Astrocyte of the spinal cord (primary cell): Measurements from ENCODE around the gene COL6A2.

ENCODE experiments used
- DNase-seq: peaks from one replicate; pipeline ENCODE4 v3.0.0; 2011; ENCODE audit warnings: low read depth, low spot score
- H3K4me3 ChIP-seq: 2 replicates; pipeline ENCODE4 v1.5.1; 2011; ENCODE audit warnings: low read depth, mild to moderate bottlenecking, low read length, moderate library complexity
- in situ Hi-C: cut with HindIII; loops from 2 replicates; pipeline ENCODE4 v1.10.0; 2017; ENCODE audit warnings: low sequenced_read_pairs
- TF ChIP-seq, protein P1 (sequence below): IDR thresholded peaks from 2 replicates; pipeline ENCODE4 v1.5.1; 2012; ENCODE audit warnings: low read depth, mild to moderate bottlenecking, low read length, inconsistent platforms

COL6A2 gene

DNA sequence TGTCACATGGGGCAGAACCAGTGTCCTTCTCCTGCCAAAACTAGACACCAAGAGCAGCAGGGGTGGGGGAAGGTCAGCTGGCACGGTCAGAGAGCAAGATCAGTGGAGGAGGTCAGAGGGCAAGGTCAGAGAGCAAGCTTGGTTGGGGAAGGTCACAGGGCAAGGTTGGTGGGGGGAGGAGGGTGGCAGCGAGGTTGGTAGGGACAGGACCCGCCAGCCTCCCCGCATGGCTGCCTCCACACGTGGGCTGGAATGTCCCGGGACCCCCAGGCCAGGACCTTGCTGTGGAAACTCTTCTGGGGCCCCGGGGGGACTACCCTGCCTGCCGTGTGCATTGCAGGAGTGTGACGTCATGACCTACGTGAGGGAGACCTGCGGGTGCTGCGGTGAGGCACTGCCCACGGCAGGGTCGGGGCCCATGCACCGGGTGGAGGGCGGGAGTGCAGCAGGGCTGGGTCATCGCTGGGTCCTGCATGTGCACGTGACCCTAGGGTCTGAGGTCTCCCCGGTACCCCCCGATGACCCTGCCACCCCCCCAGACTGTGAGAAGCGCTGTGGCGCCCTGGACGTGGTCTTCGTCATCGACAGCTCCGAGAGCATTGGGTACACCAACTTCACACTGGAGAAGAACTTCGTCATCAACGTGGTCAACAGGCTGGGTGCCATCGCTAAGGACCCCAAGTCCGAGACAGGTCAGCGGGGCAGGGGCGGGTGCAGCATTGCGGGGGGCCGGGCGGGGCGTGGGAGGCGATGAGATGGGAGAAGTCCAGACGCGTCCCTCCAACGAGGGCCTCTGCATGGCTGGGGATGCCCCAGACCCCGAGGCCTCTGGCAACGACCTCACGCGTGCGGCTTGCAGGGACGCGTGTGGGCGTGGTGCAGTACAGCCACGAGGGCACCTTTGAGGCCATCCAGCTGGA is 27.3 kb downstream of the COL6A2 start:
- H3K4me3 ChIP-seq: no peak overlapping the region
- TF ChIP-seq, protein P1, sequence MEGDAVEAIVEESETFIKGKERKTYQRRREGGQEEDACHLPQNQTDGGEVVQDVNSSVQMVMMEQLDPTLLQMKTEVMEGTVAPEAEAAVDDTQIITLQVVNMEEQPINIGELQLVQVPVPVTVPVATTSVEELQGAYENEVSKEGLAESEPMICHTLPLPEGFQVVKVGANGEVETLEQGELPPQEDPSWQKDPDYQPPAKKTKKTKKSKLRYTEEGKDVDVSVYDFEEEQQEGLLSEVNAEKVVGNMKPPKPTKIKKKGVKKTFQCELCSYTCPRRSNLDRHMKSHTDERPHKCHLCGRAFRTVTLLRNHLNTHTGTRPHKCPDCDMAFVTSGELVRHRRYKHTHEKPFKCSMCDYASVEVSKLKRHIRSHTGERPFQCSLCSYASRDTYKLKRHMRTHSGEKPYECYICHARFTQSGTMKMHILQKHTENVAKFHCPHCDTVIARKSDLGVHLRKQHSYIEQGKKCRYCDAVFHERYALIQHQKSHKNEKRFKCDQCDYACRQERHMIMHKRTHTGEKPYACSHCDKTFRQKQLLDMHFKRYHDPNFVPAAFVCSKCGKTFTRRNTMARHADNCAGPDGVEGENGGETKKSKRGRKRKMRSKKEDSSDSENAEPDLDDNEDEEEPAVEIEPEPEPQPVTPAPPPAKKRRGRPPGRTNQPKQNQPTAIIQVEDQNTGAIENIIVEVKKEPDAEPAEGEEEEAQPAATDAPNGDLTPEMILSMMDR: no peak
- DNase-seq: no peak
- in situ Hi-C loops: no loop called here

DNA sequence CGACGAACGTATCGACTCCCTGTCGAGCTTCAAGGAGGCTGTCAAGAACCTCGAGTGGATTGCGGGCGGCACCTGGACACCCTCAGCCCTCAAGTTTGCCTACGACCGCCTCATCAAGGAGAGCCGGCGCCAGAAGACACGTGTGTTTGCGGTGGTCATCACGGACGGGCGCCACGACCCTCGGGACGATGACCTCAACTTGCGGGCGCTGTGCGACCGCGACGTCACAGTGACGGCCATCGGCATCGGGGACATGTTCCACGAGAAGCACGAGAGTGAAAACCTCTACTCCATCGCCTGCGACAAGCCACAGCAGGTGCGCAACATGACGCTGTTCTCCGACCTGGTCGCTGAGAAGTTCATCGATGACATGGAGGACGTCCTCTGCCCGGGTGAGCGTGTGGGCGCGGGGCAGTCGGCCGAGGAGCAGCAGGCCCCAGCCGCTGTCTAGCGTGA is 28.0 kb downstream of the COL6A2 start:
- in situ Hi-C loops: no loop called here
- TF ChIP-seq, protein P1: no peak
- DNase-seq: no peak
- H3K4me3 ChIP-seq: no peak overlapping the region

DNA sequence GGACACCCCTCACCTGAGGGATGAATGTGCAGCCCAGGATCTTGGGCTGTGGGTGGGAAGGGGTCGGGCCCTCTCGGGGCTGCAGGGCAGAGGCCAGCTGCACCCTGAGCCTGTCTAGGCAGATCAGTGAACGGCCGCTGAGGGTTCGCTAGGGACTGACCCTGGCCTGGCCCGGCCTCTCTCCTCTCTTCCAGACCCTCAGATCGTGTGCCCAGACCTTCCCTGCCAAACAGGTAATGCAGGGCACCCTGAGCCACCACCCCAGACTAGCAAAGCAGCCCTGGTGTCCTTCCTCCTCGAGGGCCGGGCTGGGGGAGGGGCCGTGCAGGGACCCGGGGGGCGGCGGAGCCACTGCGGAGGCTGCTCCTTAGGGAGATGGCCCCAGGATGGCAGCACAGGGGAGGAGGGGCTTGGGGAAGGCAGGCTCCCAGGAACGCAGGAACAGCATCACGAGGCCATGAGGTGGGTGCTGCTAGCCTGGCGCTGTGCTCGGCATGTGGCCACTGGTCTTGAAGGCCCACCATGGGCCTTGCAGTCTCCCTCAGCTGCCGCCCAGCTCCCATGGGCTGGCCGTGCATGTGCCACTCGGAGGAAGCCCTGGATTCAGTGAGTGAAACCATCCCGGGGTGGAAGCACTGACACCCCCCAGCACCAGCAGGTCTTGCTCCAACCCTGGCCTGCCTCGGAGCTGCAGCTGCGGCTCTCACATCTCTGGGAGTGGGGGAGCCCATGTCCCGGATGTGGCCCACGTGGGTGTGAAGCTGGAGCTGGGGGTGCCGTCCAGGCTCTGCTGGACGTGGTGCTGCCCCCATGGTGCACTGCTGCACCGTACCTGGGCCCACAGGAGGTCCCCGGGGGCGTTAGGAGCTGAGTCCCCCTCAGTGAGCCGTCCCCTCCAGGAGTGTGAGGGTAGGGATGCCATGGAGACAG is 28.7 kb downstream of the COL6A2 start:
- no peak for DNase-seq
- TF ChIP-seq, protein P1: no peak
- H3K4me3 ChIP-seq: no peak overlapping the region
- in situ Hi-C loops: no loop called here

DNA sequence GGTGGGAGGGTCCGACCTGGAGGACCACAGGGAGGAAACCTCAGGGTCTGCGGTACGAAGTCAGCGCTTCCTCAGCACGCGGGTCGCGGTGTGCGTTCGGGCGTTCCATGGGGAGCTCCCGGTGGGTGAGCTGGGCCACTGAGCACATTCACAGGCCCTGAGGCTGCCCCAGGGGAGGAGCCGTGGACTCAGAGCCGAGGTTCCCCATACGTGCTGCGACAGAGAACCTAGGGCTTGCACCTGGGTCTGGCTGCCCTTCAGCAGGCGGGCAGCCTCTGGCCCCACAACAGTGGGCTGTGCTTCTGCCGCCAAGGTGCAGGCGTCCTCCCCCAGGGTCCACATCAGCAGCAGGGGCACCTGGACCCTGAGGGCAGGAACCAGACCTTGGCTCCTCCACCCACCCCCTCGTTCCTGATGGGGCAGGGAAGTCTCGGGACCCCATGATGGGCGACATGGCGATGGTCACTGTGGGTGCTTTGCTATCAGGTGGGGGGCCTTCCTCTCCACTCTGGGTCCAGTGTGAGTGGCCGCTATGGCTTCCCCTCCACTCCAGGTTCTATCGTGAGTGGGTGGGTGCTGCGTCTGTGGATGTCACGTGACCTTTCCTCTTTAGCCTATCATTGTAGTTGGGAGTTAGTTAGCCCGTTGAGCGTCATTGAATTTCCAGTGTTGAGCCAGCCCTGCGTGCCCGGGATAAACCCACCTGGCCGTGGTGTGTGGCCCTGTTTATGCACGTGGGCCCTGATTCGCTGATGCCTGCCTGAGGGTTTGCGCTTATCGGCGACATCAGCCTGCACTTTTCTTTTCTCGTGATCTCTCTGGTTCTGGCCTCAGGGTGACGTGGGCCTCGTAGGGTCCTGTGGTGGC is 29.6 kb downstream of the COL6A2 start:
- no peak for DNase-seq
- H3K4me3 ChIP-seq: no peak overlapping the region
- TF ChIP-seq, protein P1: no peak
- in situ Hi-C loops: no loop called here

DNA sequence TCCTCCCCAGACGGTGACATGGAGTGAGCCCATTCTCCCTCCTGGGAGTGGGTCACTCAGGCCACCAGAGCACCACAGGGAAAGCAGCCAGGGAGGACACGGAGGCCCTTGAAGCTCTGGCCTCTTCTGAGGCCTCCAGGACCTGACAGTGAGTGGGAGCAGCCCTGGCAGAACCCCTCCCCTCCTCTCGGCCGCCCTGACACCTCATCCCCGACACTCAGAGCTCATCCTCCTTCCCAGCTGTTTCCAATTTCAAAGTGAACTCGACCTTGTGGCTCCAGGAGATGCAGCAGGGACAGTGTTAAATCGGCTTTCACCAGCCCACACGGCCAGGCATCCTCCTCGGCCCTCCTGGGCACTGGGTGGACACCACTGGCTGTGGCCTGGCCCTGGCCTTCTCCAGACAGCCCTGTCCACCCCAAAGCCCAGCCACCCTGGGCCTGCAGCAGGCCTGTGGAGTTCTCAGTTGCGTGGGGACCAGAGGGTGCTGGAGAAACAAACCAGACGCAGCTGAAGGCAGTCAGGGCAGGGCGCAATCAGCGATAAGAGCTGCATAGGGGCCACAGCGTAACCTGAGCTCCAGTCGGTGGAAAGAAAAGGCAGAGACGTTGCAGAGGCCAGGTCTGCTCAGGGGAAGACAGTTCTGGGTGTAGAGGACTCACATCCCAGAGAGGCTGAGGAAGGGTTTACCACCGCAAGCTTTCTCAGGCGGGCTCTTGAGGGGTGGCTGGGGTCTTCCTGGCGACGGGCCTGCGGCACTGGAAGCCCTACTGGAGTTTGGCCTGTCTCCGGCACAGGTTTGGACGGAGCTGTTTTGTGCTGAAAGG is 30.4 kb downstream of the COL6A2 start:
- in situ Hi-C loops: no loop called here
- DNase-seq: no peak
- TF ChIP-seq, protein P1: no peak
- no peak overlapping the region for H3K4me3 ChIP-seq
